WERI-Rb-1 (cell line): ENCODE measurements around the gene RGS11.

ENCODE experiments used
- DNase-seq: peaks from one replicate; pipeline ENCODE4 v3.0.0-alpha.2; 2020
- H3K27ac ChIP-seq: fragments of 250-450 bp; sonication (Bioruptor Pico); 2 replicates; pipeline ENCODE4 v1.5.1; 2020; ENCODE audit warnings: mild to moderate bottlenecking, moderate library complexity
- H3K27me3 ChIP-seq: fragments of 250-450 bp; sonication (Bioruptor Pico); 2 replicates; pipeline ENCODE4 v1.5.1; 2021; ENCODE audit warnings: mild to moderate bottlenecking, low read depth, moderate library complexity; ENCODE audit not compliant: insufficient read depth, severe bottlenecking
- H3K36me3 ChIP-seq: fragments of 250-450 bp; sonication (Bioruptor Pico); 2 replicates; pipeline ENCODE4 v1.5.1; 2020; ENCODE audit warnings: mild to moderate bottlenecking, moderate library complexity
- H3K4me3 ChIP-seq: 2 replicates; pipeline ENCODE4 v1.5.1; 2011; ENCODE audit warnings: low read depth, mild to moderate bottlenecking, control low read depth, low read length
- H3K9me3 ChIP-seq: fragments of 250-450 bp; sonication (Bioruptor Pico); 2 replicates; pipeline ENCODE4 v1.5.1; 2021; ENCODE audit warnings: mild to moderate bottlenecking, moderate library complexity; ENCODE audit not compliant: severe bottlenecking
- TF ChIP-seq, protein P1 (sequence below): IDR thresholded peaks from 2 replicates; pipeline ENCODE4 v1.5.1; 2011; ENCODE audit warnings: low read depth, mild to moderate bottlenecking, control low read depth, inconsistent platforms, low read length

The RGS11 gene

GRCh38 chr16:311725-312124 lies 36.0 kb upstream of the RGS11 start:
- H3K36me3 ChIP-seq, result peaks cover 51% of the 10 kb centered on the region

DNA sequence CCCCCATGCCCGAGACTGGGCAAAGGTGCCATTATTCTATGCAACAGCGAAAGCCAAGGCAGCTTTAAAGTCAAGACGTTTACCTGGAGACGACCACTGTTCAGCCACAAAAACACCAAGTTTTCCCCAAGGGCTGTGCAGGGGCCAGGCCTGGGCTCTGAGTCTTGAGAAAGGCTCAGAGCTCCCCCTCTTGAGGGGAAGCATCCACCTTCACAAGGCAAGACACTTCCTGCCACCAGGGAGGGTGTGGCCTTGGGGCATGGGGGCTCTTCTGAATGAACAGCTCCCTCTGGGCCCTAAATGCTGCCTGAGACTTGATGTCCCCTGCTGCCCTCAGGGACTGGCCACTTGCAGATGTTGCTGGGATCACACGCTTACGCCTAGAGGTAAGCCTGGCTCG lies 33.7 kb upstream of the RGS11 start:
- Histone ChIP-seq H3K36me3 (peaks cover 55% of the 10 kb centered on the region), H3K4me3 (no peak overlapping the region), H3K9me3 (no peaks in the 10 kb centered on the region), H3K27ac (no peak overlapping the region), H3K27me3 (no peaks in the 10 kb centered on the region)
- TF ChIP-seq, protein P1, sequence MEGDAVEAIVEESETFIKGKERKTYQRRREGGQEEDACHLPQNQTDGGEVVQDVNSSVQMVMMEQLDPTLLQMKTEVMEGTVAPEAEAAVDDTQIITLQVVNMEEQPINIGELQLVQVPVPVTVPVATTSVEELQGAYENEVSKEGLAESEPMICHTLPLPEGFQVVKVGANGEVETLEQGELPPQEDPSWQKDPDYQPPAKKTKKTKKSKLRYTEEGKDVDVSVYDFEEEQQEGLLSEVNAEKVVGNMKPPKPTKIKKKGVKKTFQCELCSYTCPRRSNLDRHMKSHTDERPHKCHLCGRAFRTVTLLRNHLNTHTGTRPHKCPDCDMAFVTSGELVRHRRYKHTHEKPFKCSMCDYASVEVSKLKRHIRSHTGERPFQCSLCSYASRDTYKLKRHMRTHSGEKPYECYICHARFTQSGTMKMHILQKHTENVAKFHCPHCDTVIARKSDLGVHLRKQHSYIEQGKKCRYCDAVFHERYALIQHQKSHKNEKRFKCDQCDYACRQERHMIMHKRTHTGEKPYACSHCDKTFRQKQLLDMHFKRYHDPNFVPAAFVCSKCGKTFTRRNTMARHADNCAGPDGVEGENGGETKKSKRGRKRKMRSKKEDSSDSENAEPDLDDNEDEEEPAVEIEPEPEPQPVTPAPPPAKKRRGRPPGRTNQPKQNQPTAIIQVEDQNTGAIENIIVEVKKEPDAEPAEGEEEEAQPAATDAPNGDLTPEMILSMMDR, result no peak
- no peak for DNase-seq

More at GRCh38 chr16:311725-312124, 36.0 kb upstream of the RGS11 start:
- DNase-seq, result no peak
- Histone ChIP-seq H3K27ac (no peak overlapping the region), H3K9me3 (no peaks in the 10 kb centered on the region), H3K4me3 (no peak overlapping the region), H3K27me3 (no peaks in the 10 kb centered on the region)
- TF ChIP-seq, protein P1, result no peak

DNA sequence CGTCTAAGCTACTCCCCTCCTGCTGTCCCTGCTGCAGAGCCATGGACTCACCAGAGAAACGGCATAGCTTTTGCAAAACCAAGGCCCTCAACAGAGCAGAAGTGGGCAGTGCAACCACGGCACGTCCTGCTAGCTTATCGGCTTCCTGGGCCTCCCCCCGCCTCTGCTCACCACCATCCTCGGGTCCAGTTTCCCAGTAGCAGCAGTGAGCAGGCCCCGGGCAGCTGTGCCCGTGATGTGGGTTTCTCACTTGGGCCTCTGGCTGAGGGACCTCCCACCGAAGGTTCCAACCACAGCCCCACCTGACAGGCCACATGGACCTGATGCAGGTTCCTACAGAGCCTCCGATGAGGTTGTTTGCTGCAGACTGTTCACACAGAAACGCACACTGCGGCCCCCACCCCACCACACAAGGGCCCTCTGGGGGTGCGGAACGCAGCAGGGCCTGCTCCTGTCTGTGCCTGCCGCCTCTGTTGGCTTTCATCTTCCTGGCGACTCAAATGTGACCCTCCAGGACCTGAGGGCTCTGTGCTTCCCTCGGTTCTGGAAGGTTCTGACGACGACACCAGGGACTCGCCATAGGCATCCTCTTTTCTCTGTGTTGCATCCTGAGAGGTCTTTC lies 32.1 kb upstream of the RGS11 start:
- no peaks in the 10 kb centered on the region for H3K9me3 ChIP-seq
- no peak overlapping the region for H3K4me3 ChIP-seq
- peaks cover 52% of the 10 kb centered on the region for H3K36me3 ChIP-seq
- TF ChIP-seq, protein P1, result no peak
- H3K27me3 ChIP-seq, result no peaks in the 10 kb centered on the region
- DNase-seq, result no peak
- no peak overlapping the region for H3K27ac ChIP-seq

DNA sequence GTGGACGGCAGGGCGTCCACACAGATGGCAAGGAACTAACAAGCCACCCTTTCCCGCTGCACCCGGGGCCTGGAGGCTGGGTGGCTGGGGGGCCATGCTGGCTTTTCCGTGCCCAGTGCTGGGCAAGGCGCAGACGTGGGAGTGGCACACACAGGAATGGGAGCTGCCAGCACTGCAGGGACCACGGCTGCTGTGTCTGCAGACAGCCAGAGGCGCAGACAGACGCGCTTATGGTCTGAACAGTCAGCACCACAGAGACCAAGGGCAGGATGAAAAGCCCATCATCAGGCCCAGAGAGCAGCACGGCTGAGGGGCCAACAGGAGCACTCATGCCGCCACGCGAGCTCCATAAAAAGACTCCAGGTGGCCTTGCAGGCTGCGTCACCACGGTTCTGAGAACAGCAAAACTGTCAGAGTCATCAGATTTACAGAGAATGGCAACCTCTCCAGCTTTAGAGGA lies 31.2 kb upstream of the RGS11 start:
- TF ChIP-seq, protein P1, result no peak
- no peak for DNase-seq
- H3K4me3 ChIP-seq, result no peak overlapping the region
- H3K9me3 ChIP-seq, result no peaks in the 10 kb centered on the region
- H3K36me3 ChIP-seq, result peaks cover 47% of the 10 kb centered on the region
- H3K27me3 ChIP-seq, result no peaks in the 10 kb centered on the region
- no peak overlapping the region for H3K27ac ChIP-seq

- H3K4me3 ChIP-seq, result no peak overlapping the region
- TF ChIP-seq, protein P1, result no peak
- no peaks in the 10 kb centered on the region for H3K9me3 ChIP-seq
- DNase-seq, result no peak
- H3K27ac ChIP-seq, result no peak overlapping the region
- H3K27me3 ChIP-seq, result no peaks in the 10 kb centered on the region
- H3K36me3 ChIP-seq, result peaks cover 41% of the 10 kb centered on the region
Measured at GRCh38 chr16:305916-306626, 30.3 kb upstream of the RGS11 start.
